GM18502 (cell line): ENCODE data around the gene TCF7L1.
A peak's percentile ranks its signal among the peaks of the same experiment; 100 is the strongest.

Source experiments
- ATAC-seq: cut with Tn5 transposase; IDR thresholded peaks from one replicate; pipeline ENCODE4 v1.9.1; 2021; ENCODE audit warnings: mild to moderate bottlenecking; ENCODE audit not compliant: unreplicated experiment, poor library complexity

TCF7L1 gene

DNA sequence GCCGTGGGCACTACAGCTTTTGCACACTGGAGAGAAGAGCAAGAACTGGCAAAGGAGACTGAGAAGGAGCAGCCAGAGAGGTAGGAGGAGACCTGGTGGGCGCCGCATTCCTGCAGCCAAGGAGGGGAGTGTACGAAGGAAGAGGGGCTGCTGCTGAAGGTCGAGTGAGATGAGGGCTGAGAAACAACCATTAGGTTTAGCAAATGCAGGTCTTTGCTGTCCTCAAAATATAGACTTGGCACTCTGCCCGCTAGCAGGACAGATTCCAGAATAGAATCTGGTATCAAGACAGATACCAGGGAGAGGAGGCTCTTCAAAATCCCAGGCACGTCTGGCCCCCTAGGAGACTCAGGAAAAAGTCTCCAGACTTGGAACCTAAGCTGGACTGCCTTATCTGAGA, 111.6 kb downstream of the TCF7L1 start:
- ATAC-seq = no peak

- ATAC-seq = no peak
Observed at GRCh38 chr2:85245891-85246290, 112.7 kb downstream of the TCF7L1 start.

DNA sequence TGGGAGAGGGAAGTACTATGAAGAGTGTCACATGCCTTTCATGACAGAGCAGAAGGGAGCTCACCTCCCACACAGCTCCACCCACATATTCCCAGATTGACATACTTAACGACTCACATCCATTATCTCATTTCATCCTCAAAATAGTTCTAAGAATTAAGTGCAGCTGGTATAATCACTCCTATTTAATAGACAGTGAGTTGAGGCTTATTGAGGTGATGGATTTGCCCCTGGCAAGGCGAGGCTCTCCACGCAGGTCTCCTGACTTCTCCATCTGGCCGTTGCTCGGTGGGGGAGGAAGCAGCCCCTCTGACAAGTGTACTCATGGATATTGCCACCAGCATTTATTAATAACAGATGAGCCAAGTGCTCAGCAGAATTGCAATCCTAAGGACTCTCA, 113.2 kb downstream of the TCF7L1 start:
- no peak for ATAC-seq

GRCh38 chr2:85247610-85248009, 114.4 kb downstream of the TCF7L1 start:
- ATAC-seq = no peak

- no peak for ATAC-seq
Observed at GRCh38 chr2:85248773-85249509, 115.7 kb downstream of the TCF7L1 start.

GRCh38 chr2:85250045-85250444, 116.9 kb downstream of the TCF7L1 start:
- ATAC-seq = no peak

DNA sequence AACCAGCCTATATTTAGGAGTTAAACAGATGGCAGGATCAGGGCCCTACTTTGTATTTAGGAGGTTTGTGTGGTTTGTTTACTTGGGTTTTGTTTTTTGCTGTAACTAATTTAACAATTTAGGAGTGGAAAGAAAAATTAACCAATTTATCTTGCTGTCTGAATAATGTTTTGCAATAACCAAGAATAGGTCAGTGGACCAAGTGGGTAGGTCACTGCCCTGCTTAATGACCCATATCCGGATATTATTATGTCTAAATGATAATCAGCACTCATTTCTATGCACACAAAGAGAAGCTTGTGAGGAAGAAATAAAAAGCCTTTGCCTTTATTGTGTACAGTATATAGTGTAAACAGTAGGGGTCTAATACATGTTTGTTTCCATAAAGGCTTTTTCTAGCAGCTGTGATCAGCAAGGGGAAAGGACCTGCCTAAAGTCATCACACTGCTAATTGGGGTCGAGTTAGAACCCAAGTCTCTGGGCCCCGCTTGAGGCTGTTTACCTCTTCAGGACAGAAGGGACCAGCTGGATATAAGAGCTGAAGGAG, 118.0 kb downstream of the TCF7L1 start:
- ATAC-seq = no peak

DNA sequence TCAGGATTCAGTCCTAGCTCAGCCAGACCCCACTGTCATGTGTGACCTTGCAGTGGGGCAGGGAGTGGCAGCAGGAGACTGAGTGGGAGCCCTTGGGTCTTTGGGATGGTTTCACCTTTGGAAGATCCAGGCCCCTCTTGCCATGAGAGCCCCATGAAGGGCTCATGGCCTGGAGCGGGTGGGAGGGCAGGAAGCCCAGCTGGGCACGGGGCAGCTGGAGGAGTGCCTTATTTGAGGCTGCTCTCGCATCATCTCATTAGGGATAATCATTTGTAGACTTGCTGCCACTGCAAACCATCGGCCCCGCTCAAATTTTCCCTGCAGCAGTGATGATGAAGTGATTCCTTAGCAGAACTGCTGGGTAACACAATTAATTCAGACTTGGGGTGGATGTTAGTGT, 120.7 kb downstream of the TCF7L1 start:
- ATAC-seq = no peak

DNA sequence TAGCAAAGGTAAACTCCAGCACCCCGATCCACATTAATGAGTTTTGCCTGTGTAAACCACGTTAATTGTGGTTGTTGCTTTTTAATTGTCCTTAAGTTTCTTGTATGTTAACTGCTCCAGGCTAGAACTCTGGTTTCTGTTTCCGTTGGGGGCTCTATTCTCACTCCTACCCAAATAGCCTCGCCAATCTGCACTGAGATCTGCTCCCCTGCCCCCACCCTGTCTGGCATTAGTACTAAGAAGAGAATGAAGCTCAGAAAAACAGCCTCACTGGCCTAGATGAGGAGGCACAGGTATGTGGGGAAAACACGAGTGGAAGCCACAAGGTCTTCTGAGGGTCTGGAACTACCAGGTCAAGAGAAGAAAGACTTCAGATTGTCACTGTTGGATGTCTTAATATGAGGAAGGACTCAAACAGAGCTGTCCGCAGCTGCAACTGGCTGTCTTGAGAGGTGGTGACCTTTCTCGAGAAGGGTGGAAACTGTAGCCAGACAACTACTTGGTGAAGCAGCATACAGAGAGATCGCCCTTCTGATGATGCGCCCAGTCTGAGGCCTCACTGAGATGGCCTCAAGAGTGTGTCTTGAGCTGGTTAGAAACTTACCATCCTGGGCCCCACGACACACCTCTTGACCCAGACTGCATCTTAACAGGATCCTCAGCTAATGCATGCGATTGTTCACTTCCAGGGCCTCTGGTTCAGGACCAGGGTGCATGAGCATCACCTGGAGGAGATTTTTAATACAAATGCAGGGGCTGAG, 121.5 kb downstream of the TCF7L1 start:
- ATAC-seq = no peak

DNA sequence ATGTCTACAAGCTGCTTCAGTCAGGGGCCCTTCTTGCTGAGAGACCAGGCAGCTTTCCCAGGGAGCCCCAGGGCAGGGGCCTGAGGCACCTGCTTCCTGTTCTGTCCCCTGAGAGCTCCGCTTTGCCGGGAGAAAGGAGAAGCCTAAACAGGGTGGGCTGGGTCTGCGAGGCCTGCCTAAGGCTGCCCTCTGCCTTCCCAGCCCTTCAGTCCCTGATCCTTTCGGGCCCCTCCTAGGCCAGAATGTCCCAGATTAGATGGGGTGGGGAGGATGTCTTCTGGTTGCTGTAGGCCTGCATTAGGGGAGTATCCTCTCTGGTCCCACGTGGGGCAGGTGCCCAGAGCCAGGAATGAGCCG, 122.2 kb downstream of the TCF7L1 start:
- no peak for ATAC-seq

- ATAC-seq = no peak
Observed at GRCh38 chr2:85255813-85256594, 122.8 kb downstream of the TCF7L1 start.

DNA sequence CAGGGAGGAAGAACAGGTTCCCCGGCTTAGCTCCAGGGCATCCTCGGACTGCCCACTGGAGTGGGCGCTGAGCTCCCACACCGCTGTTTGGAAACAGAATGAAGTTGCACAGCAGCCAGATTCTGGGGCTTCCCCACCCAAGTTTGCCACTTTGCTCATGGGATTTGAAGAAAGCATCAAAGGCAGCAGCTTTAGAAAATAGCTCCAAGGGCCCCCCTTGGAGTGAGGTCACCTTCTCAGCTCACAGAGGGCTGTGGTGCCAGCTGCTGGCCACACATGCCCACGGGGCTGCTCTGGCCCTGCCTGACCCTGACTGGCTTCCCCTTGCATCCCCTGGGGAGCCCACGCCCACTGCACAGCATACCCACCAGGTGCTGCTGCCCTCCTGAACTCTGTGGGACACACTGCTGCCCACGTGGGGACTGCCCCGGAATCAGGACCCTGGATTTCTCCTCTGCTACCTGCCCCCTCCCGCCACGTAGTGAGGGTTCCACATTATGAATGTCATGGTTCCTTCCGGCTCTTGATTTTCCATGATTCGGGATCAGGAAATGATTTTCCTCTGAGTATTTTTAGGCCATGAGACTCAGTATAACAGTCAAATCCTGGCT, 124.3 kb downstream of the TCF7L1 start:
- no peak for ATAC-seq

DNA sequence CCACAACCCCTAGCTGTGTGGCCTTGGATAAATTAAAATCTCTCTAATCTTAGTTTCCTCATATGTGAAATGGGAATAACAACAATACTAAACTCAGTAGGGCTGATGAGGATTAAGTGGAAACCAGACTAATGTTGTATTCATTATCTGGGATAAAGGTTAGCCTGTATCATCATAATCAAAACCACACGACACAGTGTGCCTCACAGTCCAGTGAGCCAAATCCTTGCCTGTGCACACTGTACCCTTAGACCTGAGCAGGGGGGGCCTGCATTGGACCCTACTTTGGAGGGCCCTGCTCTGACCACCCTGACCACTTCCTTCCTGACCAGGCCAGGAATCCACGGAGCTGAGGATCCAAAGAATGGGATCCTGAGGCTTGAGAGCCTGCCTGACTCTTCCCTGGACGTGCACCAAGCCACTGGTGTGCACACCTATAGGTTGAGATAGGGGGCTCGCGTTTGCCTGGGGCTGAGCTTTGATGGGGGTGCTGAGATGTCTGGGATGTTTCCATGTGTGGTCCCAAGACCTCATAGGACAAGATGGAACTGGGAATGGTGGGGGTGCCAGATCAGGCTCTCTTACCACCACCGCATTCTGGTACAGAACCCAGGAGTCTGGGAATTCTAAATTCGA, 124.9 kb downstream of the TCF7L1 start:
- ATAC-seq = no peak

DNA sequence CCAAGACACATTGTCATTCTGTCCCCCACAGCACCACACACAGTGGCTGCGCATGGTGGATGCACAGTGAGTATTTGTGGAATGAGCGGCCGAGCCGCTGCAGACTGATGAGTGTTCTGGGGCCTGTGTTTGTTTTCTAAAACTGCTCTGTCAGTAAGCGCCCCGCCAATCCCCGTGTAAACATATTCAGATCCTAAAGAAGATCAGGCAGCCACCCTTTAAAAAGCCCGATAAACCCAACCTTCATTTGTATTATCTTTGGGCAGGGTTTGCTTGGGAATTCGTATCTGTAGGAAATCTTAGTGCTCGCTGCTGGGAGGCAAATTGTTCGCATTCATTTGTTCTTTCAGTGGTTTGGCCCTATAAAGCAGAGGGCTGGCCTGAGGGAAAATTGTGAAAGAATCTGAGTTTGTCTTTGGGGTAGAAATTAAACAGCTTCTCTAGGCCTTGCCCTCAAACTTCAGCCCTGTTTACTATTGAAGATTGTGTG, 126.0 kb downstream of the TCF7L1 start:
- no peak for ATAC-seq

DNA sequence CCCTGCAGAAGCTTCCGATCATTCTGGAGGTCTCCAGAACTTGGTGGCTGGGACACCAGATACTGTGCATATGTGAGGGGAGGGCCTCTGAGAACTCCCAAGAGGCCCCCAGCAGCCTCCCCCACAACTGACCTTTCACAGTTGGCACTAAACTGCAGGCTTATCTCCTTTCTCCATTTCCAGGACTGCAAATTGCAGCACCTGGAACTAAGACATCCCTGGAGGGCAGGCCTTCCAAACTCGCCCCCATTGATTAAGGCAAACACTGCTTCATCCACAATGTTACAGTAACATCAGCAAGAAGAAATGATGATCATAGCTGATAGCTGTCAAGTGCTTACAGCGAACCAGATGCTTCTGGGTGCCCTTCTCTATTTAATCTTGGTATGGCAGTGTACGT, 126.7 kb downstream of the TCF7L1 start:
- ATAC-seq = no peak

DNA sequence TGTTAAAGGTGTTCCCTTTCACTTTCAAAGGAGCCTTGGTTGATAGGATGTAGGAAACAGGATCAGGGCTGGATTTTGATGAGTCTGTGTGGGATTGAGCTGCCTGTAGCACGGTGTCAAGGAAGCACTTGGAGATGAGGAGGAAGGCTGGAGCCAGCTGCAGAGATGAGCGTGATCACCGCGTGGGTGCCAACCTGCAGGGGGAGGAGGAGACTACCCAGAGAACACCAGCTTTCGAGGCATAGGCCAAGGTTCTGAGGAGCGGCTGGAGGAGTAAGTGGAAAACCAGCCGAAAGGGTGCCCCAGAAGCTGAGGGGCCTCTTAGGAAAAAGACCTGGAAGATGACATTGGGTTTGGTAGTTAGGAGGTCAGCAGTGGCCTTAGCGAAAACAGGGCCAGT, 130.4 kb downstream of the TCF7L1 start:
- no peak for ATAC-seq

DNA sequence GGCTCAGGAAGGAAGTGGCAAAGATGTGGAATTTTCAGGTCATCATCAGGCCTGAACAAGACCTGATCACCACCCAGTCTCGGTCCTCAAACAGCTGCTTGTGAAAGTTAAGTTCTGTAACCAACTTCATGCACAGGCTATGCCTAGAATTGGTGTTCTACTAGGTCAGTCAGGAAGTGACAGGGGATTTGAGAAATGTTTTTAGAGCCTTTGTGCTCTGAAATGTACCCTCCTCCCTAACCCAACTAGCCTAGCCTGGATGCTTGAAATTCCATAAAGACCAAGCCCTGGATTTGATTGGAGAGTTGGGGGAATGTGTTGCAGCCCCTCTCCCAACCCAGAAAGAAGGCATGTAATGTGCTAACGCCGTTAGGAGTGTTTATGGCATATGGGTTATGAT, 131.3 kb downstream of the TCF7L1 start:
- ATAC-seq = no peak

- no peak for ATAC-seq
Observed at GRCh38 chr2:85265304-85265703, 132.1 kb downstream of the TCF7L1 start.

DNA sequence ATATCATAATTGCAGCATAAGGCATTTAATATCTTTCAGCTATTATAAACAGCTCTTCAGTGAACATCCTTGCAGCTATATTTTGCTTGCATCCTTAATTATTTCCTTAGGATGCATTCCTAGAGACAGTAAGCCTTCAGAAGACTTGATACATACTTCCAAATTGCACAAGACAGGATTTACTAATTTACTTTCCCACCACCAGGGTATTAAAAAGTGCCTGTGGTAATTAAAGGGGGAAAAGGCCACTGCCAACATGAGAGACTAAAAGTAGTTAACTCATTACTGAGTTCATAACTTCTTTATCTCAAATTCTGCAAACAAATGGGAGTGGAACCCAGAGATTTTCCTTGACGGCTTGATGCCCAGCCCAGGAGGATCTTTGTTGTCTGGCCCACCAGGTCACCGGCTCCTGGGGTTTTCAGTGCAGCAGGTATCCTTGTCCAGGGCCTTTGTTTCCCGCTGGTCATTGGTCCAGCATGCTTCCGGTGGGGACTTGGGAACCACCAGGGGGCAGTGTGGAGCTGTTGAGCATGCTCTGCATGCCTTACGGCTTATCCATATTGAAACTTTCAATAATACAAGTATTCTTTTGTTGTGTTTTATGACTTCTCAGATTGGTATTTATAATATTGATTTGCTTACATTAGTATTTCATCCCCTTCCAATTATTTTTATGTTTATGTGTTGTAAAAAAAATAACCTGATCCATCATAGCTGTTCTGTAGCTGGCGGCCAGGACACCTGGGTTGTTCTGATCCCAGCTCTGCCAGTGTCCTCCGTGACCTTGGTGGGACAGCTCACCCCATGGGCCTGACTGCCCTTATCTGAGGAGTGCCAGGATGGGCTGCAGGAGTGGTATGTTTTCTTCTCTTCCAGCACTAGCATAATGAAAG, 133.2 kb downstream of the TCF7L1 start:
- ATAC-seq = peak; percentile 71
